ENCODE data around the gene POLN.

Gene POLN

DNA sequence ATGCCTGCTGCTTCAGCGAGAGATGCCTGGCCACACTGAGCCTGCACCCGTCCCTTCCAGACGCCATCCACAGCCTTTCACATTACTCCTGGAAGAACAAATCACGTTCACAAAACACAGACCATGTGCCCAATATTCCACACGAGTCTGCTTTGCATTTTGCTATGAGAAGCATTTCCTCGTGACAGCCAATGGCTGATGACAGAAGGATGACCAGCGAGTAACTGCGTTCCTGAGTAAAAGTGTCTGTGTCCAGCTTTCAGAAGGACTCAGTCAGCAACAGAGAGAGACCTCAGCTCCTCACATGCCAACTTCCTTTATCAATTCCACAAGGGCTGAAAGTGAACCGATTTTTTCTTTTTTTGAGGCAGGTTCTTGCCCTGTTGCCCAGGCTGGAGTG lies 163.3 kb downstream of the POLN start:
- DNase-seq, result no peak

DNA sequence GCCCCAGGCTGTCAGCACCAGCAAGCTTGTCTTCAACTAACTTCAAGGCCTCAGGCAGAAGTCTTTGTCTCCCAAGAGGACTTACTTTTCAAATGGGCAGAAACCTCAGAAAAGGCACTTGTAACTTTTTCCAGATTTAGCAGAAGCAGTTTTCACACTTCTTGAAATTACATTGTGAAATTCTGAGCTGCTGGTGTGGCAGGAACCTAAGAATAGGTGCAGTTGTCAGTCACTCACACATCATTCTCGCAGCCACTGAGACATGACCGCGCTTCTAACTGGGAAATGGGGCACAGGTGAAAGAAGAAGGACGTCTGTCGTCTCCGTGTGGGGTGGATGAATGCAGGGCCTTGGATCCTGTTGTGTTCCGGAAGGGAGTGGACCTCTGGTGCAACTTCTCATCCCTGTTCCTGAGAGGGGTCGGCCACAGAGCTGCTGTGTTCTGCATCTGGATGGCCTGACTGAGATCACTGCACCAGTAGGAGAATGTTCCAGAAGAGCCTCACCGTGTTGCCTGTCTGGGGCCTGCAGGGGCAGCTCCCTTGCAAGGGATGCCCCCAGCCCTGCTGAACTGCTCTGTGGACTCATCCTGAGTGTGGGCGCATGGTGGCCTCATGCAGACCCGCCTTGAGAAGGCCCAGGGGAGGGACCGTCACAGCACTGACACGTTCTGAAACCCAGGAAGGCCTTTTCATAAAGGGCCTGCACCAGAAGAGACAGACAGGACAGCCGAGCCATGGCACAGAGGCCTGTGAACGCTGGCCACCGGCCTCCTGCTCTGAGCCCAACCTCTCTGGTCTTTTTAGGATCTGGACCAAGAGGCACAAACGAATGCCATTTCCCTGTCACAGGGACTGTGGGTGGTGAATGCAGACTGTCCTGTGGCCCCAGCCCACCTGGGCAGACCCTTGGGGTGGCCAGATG lies 164.1 kb downstream of the POLN start:
- DNase-seq, result no peak

DNA sequence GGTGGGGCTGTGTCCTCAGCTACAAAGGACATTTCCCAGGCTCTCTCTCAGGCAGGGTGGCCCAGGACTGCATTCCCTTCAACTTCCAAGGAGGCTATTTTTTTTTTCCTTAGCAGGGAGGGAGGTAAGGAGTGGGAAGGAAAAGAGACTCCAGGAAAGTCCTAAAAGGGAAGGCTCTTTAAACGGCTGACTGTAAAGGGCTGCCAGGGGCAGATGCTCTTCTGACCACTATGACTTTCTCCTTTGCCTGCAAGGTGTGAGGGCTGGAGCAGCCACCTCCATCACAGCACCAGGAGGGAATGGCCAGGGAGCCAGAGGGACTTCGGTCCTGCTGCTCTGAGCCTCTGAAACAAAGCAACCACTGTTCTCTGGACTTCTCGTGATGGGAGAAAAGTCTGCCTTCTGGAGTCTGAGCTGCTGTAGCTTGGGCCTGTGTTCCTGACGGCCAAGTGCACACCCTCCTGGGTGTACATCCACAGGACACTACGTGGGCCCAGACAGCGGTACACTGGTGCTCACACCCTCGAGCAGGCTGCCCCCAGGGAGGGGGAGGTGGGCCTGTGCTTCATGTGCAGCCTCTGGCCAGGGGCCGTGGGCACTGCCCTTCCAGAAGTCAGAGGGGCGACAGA lies 164.9 kb downstream of the POLN start:
- no peak for DNase-seq

DNA sequence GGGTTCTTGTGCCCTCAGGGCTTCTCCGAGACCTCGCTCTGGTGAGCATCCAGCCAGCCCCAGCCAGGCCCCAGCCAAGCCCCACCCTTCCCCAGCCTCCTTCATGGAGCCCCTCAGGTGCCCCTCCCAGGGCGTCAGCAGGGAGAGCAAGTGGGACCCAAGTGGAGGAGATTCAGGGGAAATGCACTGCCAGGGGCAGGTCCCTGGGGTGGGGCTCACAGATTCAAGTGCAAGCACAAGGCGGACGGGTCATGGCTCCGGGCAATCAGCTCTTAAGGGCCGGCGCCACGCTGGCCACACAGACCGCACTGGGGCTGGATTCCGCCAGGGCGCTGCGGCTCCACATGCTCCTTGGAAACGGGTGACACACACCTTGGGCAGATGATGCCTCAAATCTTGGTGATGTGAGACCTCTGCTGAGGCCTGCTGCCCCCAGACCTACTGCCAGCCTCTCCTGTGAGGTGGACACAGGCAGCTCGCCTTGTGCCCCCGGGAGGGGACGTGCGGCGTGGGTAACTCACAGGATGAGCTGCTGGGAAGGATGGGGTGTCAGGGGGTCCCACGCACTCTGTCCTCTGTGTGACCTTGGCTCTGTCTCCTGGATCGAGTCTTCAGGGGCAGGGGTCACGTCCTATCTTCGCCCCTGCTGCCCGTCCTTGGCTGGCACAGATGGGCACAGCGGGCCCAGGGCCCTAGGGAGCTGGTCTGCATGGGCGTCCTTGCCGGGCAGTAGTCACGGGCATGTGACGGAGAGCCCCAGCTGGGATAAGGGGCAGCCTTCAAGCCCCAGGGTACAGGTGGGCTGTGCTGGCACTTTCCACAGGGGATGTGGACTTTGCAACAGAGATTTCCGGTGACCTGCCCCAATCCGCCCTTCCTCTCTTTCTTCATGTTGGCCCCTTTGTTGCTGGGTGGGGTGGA lies 165.7 kb downstream of the POLN start:
- no peak for DNase-seq

DNA sequence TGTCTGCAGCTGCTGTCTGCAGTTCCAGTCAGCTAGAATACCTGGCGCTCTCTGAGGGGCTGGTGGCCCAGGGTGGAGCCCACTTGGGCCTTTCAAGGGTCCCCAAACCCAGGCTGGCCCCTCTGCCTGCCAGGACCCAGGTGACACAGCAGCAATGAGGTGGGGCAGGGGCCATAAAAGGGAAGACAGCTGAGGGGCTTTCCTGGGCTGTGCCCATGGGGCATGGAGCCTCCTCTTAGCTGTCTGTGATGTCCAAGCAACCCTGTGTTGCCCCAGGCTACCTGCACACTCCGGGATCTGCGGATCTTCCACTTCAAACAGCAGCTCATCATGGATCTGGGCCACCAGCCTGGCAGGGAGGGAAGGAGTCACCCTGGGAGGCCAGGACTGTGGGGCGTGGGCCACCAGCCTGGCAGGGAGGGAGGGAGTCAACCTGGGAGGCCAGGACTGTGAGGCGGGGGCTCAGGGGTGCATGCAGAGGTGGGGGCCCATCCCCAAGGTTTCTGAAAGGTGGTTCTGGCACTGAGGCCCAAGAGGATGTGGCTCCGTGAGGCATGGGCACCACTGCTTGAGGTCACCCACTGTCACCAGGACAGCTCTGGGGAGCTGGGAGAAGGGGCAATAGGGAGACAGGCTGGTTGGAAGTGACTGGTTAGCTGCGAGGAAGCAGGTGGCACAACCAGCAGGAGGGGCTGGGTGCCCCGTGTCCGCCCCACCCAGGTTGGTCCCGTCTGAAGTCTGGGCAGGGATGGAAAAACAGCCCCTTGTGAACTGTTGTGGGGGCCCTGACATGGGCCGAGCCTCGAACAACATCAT lies 166.5 kb downstream of the POLN start:
- no peak for DNase-seq

DNA sequence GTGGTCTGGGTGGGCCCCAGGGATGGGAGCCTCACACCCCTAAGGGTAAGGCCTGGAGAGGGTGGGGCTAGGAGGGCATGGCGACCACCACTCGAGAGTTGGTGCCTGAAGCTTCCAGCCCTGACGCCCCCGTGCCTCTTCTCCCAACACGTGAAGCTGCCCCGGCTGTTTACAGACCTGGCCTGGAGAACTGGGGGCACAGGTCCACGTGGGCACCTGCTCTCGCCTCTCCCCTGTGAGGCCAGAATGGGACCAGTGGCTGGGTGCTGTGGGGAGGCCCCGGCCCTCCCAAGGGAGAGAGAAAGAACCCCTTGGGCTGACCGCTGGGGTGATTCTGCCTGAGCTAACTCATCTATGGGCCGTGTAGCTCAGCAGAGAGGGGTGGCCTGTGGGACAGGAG lies 167.3 kb downstream of the POLN start:
- DNase-seq, result no peak

DNA sequence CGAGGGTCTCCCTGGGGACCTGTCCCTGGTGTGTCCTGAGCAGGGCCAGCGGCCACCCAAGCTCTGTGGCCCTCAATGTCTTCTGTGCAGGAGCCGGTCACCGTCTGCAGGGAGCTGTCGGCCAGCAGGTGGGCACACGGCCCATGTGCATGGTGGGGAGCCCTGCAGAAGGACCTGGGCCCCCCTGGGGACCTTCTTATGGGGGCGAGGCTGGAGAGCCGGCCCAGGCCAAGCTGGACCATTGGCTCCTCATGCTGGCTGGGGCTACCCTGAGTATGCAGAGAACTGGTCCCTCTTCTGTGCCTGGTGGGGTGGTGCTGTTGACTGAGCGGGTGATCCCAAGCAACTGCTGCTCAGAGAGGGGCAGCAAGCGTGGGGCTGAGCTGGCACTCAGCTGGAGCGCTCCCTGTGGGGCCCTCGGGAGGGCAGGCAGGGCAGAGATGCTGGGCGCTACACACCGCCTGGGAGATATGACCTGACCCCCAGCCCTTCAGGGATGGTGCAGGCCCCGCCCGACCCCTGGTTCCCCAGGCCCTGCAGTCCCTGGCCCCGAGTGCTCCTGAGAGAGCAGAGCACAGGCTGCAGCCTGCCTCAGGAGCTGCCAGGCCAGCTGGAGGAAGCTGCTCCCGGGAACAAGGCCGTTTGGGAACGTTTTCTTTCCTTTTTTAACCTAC lies 168.0 kb downstream of the POLN start:
- DNase-seq, result no peak

DNA sequence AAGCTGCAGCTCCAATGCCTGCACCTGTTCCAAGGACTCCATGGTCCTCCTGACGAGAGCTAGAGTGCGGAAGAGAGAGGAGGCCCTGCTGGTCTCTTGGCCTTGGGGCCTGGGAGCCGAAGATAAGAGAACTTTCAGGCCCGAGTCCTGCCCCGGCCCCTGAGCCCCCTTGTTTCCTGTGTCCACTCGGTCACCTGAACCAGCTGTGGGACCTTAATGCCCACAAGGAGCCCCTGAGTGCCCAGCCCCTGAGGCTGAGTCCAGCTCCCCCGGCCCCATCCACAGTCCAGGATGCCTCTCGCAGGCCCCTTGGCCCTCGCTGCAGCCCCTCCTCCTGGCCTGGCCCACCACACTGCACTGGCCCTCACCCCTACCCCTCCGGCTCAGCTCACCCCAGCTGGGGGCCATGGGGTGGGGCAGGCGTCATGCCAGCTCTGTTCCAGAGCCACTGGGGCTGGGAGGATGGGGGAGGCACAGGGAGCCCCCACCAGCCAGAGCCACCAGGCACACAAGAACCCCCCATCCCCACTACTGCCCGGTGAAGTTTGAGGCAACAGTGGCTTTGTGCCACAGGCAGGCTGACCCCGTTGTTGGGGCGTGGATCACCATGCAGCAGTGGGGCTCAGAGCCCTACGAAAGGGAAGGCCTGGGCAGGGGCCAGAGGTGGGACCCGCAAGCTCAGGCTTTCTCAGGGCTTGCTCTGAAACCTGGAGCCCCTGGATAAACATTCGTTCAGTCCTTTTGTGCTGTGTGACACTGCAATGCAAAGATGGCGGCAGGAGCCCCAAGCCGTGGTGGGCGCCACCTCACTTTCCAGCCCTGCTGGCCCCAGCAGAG lies 168.7 kb downstream of the POLN start:
- DNase-seq, result no peak

DNA sequence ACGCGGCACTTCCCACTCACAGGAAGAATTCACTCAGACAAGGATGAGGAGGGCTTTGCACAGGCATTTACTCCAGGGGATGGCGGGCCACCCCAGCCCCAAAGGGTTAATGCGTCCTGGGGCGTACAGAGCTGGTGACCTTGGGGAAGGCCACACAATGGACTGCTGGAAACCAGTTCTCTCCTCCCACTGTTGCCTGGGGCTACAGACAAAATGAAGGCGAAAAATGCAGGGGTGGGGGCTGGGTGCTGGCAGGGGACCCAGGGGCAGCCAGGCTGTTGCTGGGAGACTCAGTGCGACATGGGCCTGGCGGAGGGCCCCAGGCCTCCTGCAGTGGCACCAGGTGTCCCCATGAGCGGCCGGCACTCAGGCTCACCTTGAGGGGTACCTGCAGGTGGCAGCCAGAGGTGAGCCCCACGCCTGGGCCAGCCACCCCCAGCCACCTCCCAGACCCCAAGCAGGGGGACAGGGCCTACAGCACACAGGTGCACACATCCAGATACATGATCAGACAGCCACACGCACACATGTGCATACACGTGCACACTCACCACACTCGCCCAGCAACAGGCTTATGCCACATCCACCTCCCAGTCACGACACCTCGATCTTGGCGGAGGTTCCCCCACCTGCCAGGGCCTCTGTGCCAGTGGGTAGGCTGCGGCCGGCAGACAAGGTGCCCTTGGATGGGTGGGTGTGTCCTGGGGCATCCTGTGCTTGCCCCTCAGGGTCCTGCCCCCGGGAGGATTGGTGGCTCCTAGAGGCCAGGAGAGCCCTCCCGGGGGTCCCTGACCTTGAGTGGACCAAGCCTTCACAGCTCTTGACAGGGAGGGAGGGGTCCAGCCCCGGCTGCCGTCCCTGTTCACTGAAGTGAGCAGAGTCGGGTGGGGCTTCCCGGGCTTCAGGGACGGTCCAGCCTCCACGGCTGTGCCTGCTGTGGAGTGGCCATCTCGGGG lies 169.7 kb downstream of the POLN start:
- no peak for DNase-seq

DNA sequence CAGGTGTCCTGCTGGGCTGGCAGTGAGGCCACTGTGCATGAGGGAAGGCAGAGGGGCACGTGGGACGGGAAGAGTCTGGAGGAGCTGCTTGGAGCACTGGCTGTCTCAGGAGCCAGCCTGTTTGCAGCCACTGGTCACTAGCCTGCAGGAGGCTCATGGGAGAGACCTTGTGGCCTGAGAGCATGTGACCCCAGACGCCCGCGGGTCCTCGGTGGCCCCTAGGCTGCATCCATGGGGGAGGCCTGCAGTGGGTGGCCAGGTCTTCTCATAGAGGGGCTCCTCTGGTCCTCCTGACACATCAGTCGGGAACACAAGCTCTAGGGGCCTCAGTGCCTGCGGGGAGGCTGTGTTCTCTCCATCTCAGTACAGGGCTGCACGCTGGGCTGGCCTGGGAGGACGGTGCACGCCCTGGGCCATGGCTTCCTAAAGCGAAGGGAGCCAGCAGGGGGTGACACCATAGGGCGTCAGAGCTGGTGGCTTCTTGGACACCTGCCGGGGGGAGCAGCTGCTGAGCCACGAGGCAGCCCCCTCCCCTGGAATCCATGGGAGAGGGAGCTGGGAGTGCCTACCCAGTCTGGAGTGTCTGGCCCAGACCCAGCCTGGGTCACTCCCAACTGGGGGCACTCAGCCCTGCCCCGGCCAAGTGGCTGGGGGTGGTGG lies 170.5 kb downstream of the POLN start:
- no peak for DNase-seq

DNA sequence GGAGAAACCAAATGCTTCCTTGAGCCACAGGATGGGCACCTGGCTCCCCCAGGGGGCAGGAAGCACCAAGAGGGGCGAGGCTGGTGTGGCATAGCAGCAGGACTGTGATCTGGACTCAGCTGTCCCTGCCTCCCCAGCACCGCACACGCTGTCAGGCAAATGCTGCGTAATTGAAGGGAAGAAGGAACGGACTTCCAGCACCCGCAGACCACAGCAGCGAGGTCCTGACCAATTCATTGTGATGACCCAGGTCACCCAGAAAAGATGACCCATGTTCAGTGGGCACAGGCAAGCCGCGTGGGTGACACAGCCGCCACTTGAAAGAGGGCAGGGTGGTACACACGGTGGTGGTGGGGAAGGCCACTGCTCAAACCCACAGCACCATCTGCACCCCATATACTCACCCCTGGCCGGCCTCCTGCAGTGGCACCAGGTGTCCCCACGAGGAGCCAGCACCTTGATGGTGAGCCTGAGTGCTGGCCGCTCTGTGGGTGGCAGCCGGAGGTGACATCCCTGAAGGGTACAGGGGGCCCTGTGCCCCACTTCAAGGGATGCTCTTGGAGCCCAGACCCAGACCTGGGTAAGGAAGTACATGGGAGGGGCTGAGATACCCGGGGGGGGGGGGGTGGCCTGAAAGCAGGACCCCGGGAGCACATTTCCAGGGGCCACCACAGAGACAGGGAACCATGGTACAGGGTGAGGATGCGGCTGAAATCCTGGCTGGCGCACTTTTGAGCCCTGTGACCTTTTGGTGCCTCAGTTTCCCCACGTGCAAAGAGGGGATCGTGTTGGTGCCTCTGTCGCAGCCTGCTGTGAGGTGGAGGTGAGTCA lies 171.3 kb downstream of the POLN start:
- no peak for DNase-seq

DNA sequence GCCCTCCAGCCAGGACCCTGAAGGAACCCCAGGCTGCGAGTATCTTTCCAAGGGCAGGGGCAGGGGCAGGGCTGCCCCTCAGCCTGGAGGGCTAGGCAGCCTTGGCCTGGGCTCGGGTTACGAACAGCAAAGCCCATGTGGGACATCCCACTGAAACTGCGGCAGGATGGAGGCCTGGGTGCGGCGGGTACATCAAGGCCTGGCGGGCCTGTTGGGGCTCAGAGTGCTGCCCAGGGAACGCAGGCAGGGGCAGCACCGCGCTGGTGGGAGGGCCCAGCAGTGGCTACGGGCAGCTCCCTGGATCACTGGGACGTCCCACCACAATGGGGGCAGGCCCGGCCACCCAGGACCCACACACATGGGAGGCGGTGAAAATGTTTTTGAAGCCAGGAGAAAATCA lies 171.9 kb downstream of the POLN start:
- DNase-seq, result no peak

DNA sequence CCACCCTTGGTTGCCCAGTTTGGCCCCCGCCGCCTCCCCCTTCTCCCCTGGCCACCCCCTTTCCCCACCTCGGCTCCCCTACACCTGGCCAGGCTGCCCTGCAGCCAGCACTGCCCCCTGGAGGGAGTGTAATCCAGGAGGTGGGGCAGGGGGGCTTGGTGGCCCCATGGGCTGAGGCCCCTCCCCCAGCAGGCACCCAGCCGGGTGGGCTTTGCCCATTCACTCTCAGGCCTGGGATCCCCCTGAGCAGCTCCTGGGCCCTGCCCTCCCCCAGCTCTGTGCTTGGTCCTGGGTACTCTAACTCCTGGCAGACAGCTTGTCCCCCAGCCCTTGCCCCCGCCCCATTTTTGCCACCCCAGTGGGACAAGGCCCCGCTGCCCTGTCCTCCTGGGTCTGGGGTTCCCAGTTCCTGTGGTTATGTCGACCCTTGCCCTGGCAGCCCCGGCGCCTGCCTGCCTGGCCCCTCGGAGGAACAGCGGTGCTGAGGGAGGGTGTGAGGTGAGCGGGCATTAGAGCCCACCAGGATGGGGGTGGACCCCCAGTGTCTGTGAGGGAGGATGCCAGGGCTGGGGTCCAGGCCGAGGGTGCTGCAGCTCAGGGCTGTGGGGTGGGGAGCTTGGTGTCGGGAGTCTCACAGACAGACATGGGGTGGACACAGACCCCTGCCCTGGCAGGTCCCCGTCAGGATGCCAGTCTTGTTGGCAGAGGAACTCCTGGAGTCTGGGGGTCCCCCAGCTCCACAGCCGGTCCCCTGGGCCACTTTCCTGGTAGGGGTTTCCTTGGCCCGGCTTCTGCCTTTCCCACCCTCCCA lies 172.6 kb downstream of the POLN start:
- no peak for DNase-seq

DNA sequence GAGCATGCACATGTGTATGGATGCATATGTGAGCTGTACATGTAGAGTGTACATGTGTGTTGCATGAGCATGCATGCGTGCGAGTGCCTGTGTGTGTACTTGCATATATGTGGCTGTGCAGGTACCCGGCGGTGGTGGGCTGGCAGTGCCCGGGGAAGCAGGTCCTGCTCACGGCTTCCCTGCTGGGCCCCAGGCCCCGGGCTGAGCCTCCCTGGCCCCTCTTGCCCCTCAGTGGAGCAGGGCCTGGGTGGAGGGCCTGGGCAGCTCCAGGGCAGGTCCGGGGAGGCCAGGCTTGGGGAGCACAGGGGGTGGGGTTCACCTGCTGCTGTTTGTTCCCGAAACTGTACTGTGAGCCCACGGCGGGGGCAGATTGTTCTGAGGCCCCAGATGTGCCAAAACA lies 173.4 kb downstream of the POLN start:
- no peak for DNase-seq

DNA sequence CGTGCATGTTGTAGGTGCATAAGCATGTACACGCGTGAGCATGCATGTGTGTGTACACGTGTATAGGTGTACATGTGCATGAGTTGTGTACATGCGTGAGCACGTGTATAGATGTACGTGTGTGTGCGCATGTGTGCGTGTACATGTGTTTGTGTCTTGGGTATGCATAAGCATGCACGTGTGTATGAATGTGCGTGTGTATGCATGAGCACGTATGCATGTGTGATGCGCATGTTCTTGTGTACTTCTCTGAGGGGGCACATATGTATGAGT lies 173.8 kb downstream of the POLN start:
- no peak for DNase-seq

DNA sequence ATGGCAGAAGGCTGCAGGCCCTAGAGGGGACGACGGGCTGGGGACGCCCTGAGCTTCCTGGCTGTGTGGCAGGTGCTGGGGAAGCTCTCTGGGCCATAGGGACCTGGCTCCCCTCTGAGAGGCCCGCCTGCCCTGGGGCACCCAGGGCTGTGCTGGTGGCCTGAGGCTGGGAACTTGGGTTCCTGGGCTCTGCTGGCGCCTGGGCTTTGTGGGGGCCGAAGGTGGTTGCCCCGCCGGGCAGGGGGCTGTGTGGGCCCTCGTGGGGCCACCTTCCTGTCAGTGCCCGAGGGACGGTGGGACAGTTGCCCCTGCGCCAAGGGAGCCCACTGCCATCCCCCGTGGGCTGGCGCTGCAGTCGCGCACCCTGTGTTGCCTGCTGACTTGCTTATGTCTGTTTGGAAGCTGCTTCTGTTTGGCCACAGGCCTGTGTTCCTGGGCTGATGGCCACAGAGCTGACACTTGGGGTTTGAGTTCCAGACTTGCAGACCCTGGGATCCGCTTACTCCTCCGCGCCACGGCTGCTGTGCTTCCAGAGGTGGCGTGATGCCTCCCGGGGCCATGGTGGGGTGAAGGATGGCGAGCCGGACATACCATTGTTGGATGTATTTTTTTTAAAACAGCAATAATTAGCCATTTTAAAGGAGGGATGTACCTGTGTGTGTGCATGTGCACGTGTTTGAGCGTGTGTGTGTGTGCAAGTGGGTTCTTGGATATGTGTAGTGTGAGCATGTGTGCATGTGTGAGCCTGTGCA lies 174.3 kb downstream of the POLN start:
- DNase-seq, result no peak

All from stimulated activated CD4-positive, alpha-beta T cell treated with anti-CD3 and anti-CD28 coated beads, Interleukin-12 subunit alpha, Interleukin-12 subunit beta, amount 100 ng/mL, for 4 hours (primary cell).